Peyer's patch (tissue), 4 donors: ENCODE data around the gene PDGFD.

Experiments
- POLR2A ChIP-seq, 2 donors: fragments of 450-650 bp; IDR thresholded peaks; one replicate each; pipeline ENCODE4 v1.5.1; 2017; ENCODE audit warnings: antibody characterized with exemption in 2 of 2, mild to moderate bottlenecking in 2 of 2, moderate library complexity in 2 of 2
- TF ChIP-seq, protein P1 (sequence below), 6 experiments: fragments of 450-650 bp in 4 of 6; fragments of 200-600 bp in 2 of 6; sonication (generic) in 1 of 6; IDR thresholded peaks; one replicate each; pipeline ENCODE4 v1.5.1; 2017 to 2019; ENCODE audit warnings: antibody characterized with exemption in 6 of 6, mild to moderate bottlenecking in 3 of 6, moderate library complexity in 1 of 6

DNA sequence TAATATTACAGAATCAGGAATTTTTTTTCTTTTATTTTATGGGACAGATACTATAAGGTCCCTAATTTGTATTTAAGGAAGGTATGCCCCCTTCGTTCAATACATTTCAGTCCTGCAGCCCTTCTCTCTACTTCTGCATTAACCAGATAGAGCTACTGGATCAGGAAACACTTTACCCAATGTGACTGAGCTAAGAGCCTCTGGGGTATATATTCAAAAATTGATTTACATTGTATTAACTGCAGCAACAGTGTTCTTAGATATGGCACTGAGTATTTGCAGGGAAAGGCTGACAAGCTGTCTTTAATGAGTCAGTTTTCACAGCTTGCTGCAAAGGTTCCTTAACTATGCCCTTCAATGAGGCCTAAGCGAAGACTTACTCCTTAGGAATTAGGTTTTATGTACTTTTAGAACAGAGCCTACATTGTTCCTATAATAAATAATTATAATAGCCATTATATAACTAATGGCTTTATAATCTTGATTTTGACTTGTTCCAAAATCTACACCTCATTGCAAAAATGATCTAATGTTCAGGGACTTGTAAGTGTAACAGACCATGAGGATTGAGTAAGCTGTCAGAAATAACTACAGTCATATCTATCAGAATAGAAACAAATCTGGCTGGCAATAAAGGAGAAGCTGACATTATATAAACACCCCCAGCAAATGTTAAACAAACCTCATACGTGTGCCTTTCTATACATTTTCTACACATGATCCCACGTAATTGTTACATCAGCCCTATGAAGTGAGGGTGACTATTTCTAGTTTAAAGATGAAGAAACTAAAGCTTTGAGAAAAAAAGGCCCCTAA, 72.5 kb downstream of the PDGFD start:
- TF ChIP-seq POLR2A (IDR thresholded peaks at IDR 0.05), result no peak
- TF ChIP-seq, protein P1, sequence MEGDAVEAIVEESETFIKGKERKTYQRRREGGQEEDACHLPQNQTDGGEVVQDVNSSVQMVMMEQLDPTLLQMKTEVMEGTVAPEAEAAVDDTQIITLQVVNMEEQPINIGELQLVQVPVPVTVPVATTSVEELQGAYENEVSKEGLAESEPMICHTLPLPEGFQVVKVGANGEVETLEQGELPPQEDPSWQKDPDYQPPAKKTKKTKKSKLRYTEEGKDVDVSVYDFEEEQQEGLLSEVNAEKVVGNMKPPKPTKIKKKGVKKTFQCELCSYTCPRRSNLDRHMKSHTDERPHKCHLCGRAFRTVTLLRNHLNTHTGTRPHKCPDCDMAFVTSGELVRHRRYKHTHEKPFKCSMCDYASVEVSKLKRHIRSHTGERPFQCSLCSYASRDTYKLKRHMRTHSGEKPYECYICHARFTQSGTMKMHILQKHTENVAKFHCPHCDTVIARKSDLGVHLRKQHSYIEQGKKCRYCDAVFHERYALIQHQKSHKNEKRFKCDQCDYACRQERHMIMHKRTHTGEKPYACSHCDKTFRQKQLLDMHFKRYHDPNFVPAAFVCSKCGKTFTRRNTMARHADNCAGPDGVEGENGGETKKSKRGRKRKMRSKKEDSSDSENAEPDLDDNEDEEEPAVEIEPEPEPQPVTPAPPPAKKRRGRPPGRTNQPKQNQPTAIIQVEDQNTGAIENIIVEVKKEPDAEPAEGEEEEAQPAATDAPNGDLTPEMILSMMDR (IDR thresholded peaks at IDR 0.05), result no peak
